ENCODE measurements around the gene ARPC2.

ARPC2 gene

DNA sequence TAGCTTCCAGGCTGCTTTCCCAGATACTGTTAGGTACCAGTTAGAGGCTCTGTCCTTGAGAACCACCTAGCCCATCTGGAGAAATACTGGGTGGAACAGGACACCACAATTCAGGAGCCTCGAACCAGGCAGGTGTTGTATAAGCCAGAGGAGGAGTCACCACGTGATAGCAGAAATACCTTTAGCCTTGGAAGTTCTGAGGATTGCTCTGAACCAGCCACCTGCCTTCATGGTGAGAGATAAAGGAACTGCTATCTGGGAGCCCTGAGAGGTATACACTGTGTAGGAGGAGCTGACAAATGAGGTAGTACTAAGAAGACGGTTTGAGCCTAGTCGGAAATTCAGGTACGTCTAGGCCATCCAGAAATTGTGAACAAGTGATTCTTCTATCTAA, 36.2 kb downstream of the ARPC2 start:
- no peak for DNase-seq (ENCODE audit: low read depth in 2 of 2)

DNA sequence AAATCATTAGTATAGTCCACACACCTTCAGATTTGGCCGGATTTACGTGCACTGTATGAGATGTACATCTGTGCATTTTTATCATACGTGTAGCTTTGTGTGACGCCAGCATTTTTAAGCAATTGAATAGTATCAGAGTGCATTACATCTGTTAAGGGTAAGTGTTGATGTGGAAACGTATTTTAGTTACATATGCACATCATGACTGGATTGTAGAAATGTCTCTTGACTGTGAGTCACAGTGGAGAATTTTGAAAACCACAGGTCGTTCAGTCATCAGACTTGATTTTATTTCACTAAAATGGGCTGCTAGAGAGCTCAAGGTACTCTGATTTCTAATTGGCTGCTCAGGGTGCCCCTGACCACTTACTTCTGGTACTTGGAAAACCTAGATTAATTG, 38.5 kb downstream of the ARPC2 start:
- no peak for DNase-seq (ENCODE audit: low read depth in 2 of 2)

DNA sequence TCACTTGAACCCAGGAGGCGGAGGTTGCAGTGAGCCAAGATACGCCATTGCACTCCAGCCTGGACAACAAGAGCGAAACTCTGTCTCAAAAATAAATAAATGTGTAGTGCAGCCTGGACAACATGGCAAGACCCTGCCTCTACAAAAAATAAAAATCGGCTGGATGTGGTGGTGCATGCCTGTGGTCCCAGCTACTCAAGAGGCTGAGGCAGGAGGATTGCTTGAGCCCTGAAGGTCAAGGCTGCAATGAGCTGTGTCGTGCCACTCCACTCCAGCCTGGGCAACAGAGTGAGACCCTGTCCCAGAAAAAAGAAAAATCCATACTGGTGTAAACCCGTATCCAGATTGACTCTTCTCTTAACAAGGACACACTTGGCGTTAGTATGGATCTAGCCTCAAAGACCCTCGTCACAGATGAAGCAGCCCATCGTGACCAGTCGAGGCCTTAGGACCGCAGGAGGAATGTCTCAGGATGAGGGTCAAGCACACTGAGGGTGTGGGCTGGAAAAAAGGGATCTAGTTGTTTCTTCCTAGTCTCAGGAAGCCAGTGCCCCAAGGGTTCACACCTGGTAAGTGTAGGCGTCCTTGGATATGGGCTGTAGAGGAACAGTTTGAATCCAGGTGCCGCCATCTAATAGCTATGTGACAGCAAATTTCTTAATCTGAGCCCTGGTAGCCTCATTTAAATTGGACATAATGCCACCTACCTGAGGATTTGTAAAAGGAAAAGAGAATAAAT, 39.8 kb downstream of the ARPC2 start:
- DNase-seq (ENCODE audit: low read depth in 2 of 2) = no peak

DNA sequence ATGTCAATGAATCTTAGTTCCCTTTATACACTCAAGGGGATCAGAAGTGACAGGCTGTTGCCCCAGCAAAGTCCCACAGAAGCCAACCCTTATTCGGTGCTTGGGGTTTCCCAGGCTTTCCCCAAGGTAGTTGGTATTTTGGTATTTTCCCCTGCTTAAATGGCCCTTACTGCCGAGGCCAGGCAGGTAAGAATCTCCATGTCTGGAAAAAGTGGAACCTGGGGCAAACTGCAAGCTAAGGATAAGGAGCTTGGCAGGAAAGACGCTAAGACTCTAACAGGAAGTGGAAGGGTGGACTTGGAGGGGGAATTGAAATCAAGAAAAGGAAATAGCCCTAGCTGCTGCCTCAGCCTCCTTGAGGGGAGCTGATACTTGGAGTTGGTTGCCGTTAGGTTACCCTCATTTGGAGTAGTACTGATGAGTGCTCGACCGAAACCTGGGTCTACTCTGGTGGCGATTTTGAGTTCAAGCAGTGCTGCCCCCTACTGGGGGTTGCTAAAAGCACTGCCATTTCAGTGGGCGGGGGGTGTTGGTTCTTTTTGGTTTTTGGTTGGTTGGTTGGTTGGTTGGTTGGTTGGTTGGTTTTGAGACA, 40.5 kb downstream of the ARPC2 start:
- peak; percentile 41 to 49 for DNase-seq (ENCODE audit: low read depth in 2 of 2)

DNA sequence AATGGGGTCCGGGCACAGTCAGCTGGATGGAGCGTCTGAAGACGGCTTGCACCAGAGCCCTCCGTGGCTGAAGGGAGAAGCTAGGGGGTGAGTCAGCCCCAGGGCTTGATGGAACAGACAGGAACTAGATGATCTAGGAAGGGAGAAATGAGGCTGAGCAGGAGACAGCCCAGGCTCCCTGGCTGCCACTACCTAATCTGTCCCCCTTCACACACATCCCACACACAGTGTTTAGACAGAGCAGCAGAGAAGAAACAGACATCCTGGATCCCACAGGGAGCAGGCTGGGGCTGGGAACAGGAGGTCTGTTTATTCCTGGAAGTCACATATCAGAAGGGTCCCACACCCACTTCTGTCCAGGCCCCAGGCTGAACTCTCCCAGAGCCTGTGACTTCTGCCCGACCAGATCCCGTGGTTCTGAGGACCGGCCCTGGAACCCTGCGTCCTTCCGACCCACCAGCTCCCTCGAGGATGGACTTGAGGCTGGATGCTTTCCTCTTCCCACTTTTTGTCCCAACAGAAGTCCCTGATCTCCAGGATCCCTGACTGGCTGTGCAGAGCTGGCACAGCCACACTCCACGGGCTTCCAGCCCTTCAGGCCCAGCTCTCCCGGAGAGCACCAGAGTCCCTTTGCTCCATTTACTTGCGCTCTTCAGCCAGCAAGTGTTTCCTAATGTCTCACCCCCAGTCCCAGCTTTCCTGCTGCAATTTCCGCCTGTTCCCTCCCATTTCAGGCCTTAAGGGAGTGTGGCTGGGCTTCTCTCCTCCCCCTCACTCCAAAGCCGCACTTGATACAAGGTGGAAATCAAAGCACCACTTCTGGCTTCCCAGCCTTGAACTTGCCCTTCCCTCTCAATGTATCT, 42.3 kb downstream of the ARPC2 start:
- no peak for DNase-seq (ENCODE audit: low read depth in 2 of 2)

DNA sequence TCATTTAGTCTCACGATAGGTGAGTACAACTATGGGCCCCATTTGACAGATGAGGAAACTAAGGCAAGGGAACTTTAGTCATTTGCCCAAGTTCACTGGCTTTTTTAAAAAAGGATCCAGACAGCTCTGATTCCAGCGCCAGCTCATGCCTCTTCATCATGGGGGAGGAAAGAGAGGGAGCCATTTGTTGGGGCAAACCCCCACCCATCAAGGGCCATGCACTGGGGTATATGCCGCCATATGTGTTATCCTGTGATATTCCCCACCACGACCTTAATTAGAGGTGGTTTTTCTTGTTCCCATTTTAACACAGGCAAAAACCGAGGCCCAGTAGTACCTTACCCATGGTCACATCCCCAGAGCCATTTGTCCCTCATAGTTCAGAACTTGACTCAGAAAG, 43.2 kb downstream of the ARPC2 start:
- no peak for DNase-seq (ENCODE audit: low read depth in 2 of 2)

DNA sequence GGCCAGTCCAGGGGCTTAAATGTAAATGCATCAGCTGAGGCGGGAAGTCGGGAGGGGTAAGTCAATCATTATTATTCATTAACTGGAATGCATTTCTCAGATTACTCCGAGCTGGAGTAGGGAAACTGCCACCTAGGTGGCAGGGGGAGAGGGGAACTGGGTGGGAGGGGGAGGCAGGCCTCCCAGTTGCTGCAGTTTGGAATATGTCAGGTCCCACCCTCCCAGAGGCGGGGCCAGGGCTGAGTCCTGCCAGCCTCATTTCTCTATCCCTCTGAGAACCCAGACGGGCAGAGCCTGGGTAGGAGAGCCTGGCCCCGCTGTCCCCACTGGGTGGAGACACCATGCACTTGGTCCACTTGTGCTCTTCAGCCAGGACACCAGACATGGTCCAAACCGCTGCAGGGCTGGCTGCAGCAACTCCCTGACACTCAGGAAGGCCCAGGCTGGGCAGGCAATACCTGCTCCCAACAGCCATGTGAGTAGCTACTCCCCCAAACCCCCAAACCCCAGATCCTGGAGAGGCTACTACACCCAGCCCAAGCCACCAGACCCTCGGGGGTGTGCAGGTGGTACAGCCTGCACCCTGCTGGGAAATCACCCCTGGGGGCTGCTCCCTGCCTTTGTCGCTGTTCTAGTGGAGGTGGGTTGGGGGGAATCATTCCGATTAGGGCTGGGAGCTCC, 43.9 kb downstream of the ARPC2 start, which contains the start of gene GPBAR1:
Gene GPBAR1 (plus strand): TSS at position 274 of the 681 bp plus-strand sequence. CDS start 1,710 bp downstream, outside the sequence.
- no peak for DNase-seq (ENCODE audit: low read depth in 2 of 2)

DNA sequence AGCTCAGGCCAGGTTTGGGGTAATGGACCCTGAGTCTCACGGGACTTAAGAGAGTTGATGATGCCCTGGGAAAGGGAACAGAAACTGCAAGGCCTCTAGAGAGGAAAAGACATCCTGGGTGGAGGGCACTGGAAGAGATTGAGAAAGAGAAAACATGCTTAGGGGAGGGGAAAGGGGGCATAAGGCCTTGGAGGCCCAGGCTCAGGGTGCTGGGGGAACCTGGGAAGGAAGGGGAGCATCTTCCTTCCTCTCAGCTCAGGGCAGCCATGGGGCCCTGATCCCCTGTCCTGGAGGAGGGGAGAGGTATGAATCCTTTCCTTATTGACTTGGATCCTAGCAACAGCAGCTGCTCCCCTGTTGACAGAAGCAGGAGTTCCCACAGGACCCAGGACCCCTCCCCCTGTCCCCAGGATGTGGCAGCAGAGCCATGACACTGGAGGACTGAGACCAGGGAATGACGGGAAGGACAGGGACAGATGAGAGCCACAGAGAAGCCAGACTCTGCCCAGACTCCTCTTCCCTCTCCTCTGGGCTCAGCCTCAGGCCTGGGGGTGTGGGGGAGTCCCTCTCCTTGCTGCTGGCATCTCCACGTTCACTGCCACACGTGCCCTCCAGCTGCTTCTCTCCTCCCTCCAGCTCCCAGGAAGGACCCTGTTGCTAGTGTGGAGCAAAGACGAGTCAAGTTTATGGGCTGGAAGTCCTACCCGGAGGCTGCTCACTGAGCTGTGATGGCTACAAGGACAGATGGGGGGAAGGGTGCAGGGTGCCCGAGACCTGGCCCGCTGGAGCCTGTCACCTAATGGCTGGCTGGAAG, 44.6 kb downstream of the ARPC2 start:
- no peak for DNase-seq (ENCODE audit: low read depth in 2 of 2)

DNA sequence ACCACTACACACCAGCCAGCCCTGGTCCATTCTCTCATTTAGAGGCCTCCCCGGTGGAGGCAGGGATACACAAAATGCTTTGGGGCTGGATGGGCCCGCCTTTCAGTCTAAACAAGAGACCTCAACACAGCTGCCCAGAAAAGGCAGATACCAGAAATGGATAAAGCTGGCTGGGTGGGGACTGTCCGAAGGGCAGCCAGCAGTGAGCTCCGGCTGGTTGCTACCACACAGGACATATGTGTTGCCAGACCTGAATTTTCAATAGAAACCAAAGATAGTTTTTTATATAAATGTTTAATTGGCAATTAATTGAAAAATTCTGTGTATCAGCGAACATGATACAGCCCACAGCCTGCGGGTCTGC, 45.2 kb downstream of the ARPC2 start:
- no peak for DNase-seq (ENCODE audit: low read depth in 2 of 2)

DNA sequence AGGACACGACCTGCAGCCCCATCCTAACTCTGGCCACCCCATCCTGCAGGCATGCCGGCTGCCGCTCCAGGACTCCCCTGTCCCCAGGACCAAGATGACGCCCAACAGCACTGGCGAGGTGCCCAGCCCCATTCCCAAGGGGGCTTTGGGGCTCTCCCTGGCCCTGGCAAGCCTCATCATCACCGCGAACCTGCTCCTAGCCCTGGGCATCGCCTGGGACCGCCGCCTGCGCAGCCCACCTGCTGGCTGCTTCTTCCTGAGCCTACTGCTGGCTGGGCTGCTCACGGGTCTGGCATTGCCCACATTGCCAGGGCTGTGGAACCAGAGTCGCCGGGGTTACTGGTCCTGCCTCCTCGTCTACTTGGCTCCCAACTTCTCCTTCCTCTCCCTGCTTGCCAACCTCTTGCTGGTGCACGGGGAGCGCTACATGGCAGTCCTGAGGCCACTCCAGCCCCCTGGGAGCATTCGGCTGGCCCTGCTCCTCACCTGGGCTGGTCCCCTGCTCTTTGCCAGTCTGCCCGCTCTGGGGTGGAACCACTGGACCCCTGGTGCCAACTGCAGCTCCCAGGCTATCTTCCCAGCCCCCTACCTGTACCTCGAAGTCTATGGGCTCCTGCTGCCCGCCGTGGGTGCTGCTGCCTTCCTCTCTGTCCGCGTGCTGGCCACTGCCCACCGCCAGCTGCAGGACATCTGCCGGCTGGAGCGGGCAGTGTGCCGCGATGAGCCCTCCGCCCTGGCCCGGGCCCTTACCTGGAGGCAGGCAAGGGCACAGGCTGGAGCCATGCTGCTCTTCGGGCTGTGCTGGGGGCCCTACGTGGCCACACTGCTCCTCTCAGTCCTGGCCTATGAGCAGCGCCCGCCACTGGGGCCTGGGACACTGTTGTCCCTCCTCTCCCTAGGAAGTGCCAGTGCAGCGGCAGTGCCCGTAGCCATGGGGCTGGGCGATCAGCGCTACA, 45.9 kb downstream of the ARPC2 start:
- no peak for DNase-seq (ENCODE audit: low read depth in 2 of 2)

DNA sequence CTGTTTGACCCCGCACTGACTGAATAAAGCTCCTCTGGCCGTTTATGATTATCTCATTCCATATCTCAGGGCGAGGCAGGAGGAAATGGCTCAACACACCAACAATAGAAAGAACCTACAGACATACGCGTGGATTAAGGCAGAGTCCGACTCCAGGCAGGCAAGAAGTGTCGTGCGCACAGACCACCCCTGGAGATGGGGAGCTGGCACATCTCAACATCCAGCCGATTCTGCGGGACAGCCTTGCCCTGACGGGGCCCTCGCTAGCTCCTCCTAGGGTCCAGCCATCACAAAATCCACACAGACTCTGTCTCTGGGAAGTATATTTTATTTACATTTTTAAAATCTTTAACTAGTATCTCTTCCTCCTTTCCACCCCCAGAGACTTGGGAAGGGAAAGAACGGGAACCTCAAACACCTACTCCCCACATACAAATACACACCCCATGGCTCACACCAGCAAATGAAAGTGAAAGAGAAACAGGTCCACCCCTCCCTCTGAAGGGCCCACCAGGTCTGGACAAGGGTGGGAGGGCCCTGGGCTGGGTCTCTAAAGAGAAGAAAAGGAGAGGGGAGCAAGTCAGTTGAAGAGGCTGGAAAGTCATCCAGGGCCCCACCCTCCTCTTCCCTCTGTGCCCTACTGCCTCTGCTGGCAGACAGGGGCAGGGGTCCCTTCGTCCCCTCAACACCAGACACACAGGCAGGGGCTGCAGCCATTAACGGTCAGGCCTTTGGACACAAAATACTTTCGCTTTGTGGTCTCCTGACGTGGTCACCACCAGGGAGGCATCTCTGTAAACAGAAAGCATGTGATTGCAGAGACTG, 47.0 kb downstream of the ARPC2 start:
- no peak for DNase-seq (ENCODE audit: low read depth in 2 of 2)

DNA sequence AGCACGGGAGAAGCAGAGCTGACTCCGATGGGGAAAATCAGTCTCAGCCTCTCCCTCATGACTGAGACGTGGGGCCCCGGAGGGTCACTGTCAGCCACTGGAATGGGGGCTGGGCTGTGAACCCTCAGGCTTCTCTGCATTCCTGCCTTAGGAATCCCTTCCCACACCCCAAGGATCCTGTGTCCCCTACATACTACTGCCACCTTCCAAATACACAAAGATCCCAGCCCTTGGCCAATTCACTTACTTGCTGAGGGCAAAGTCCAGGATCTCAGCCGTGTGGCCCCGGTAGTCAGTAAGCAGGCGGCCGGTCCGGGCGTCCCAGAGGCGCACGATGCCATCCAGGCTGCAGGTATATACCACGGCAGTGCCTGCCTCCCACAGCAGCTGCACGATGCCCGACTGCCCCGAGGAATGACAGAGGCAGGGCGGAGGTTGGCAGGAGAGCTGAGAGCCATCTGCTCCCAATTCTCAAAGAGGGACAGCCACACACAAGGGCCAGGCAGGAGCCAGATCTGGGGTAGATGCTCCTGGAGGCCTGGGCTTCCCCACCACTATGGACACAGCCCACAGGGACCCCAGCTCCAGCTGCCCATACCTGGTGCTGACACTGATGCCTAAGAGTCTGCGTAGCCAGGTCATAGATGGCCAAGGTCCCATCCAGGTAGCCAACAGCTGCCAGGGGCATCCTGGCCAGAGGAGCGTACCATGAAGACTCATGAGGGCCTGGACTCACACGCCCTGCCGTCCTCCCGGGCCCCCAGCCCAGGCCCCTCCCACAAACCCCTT, 48.0 kb downstream of the ARPC2 start:
- DNase-seq (ENCODE audit: low read depth in 2 of 2) = no peak

DNA sequence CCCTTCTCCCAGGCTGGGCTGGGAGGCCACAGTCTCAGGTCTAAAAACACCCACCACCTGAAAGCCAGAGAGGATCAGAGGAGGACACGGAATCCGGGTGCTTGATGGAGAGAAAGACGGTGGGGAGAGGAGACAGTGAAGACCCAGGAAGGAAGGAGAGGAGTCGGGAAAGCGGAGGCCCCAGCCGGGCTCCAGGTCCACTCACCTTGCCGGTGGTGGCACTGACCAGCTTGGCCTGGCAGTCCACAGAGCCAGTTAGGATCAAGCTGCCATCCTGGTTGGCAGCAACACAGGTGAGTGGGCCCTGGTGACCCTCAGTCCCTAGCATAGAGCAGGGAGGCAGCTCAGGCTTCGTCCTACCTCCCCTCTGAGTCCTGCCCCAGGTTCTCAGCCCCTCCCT, 48.6 kb downstream of the ARPC2 start:
- no peak for DNase-seq (ENCODE audit: low read depth in 2 of 2)

DNA sequence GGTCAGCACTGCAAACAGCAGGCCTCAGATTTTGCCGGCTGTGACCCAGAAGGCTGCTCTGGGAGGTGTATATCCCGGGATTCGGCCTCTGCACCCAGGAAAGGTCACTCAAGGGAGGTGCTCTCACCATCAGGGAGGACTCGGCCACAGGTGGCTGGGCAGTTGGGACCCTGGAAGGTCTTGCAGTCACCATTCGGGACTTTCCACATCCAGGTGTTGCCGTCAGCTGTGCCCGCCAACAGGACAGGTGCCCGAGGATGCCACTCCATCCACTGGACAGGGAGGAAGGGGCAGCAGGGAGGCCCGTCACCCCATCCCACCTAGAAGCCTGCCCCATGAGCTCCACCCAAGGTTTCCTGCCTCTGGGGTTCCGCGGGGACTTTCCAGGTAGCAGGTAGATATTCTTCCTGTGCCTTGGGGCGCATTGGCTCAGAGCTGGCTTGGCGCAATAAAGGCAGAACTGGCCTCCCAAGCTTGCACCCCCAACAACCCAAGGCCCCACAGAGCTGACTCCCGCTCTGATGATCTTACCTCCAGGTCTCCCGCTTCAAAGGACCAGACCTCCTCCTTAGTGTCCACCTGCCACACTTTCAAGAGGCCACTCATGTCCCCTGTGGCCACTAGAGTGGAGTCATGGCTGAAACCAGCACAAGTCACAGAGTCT, 49.5 kb downstream of the ARPC2 start:
- no peak for DNase-seq (ENCODE audit: low read depth in 2 of 2)

DNA sequence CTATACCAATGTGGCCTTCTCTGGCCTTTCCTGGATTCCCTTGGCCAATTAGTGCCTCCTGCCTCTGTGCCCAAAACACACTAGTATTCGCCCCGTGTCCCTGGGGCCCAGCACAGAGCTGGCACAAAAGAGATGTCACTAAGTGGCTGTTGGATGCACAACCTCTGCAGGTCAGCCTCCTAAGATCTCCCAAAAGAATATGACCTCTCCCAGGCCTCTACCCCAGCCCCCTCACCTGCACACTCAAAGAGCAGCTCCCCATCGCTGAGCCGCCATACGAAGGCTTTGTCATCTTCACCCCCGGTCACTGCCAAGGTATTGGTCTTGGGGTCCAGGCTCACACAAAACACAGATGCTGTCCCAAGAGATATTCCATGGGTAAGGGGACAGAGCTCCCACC, 50.3 kb downstream of the ARPC2 start:
- DNase-seq (ENCODE audit: low read depth in 2 of 2) = no peak

DNA sequence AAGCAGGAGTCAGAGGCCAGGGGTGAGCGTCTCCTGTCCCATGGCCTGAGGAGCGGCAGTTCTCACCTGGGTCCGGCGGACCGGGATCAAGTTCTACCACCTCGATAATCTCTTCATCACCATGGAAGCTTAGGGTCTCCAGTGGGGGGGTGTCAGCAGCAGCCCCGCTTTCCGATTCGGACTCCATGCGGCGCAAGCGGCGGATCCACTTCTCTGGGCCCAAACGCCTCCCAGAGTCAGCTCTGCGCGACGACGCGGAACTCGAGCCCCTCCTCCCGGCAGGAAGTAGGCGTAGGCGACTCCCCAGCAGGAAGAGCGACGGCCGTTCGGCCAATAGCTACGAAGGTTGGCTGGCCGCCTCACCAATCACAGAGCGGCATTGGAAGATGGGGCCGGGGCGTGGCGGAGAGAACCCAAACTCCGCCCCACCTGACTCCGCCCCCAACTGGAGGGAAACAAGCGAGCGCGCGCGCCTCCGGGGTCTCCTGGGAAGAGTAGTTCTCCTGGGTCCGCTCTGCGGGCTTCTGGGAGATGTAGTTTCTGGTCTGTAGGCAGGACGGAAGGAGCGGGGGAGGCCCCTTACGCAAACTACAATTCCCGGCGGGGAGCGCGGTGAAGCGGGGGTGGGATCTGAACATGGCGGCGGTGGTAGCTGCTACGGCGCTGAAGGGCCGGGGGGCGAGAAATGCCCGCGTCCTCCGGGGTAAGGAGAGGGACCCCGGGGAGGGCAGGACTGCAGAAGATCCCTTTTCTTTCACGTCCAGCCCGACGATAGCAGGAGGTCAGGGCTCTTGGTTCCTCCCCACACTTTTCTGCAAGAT, 53.1 kb downstream of the ARPC2 start, which contains the start of the genes AAMP and PNKD:
Gene AAMP (minus strand): TSS at position 238 of the 821 bp plus-strand sequence. CDS start 51 bp downstream, at position 187.
Gene PNKD (plus strand): TSS at position 620 of the 821 bp plus-strand sequence. CDS start 17 bp downstream, at position 637.
- peak; percentile 100 for DNase-seq (ENCODE audit: low read depth in 2 of 2)
